H7 (cell line): Measurements from ENCODE around the gene GPR68. TPM values are rescaled to one million over a fixed set of nuclear protein-coding genes. Genes with fewer than 3 reads are reported as not detected.

ENCODE experiments used
- DNase-seq: peaks from one replicate; pipeline ENCODE4 v3.0.0; 2012
- H3K27me3 ChIP-seq: 2 replicates; pipeline ENCODE4 v1.6.0; 2011; ENCODE audit warnings: mild to moderate bottlenecking, low read length; ENCODE audit not compliant: control insufficient read depth, insufficient read depth
- H3K36me3 ChIP-seq: replicated peaks from 2 replicates; pipeline ENCODE4 v1.5.1; 2011; ENCODE audit warnings: low read length; ENCODE audit not compliant: control insufficient read depth, insufficient read depth
- H3K4me3 ChIP-seq: 2 replicates; pipeline ENCODE4 v1.5.1; 2011; ENCODE audit warnings: low read depth, mild to moderate bottlenecking, control low read depth, low read length, moderate library complexity; ENCODE audit not compliant: insufficient read depth
- total RNA-seq: library from RNA; depleted of rRNA; stranded (reverse); fragments of >200 nt; shearing (Covaris generic); gene quantifications from 2 replicates; pipeline ENCODE4 v1.2.3, GENCODE V29; 2014

GPR68 gene
- total RNA-seq, 1 experiment from 2014 or later = 1.1 TPM

DNA sequence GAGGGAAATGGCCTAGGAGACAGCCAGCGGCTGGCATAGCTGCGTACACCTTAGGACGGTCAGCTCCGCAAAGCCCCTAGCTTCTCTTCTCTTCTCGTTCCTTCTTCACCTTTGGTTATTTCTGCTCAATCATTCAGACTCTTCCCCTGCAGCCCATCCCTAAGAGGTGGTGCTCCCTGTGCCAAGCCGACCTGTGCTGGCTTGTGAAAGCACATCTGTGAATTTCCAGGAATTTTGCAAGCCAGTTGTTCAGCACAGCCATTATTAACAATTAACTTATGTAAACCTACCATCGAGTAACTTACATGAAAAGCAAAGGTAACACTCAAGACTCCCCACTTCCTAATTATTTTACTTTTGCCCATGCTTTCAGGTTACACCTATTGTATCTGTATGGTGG is 20.9 kb upstream of the GPR68 start:
- H3K36me3 ChIP-seq = no peaks in the 10 kb centered on the region
- peaks cover 21% of the 10 kb centered on the region for H3K27me3 ChIP-seq
- H3K4me3 ChIP-seq = no peak overlapping the region
- no peak for DNase-seq

DNA sequence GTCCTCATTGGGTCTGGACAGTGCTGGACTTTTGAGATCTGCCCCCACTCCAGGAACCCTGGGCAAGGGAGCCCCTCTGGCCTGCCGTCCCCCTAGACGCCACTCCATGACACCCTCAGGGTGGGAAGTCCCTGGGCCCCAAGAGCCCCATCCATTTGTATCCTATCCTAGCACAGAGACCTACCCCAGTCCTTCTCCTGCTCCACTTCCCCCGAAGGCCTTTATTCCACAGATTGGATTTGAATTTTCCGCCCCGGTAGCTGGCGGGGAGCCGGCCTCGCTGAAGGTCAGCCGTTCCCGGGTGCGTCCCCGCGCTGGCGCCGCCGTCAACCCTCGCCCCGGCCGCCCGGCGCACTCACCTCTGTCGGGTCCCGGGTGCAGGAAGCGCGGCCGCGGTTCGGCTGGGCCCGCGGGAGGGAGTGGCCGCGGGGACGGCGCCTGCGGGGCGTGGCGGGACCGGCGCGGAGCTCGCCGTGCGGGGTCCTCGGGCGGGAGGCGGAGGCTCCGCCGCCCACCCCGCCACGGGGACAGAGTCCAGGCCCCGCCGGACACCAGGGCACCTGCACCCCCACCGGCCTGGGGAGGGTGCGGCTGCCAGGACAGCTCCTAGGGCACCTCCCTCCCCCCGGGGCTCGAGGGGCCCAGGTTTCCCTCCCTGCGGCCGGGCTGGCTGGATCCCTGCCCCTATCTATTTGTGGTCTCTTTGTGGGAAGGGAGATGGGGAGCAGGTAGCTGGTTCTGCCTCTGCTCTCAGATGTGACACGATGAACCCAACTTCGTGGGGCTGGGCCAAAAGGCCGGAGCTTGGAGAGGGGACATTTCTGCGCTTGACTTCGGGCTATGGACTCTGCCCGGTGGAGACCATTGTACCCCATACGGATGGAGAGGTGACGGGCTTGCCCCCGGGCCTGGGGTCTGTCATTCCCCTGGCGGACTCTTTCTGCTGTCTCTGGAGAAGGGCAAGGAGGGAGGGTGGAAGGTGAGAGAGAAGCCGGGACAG is 19.9 kb upstream of the GPR68 start:
- peaks cover 21% of the 10 kb centered on the region for H3K27me3 ChIP-seq
- DNase-seq = peak; percentile 83
- H3K4me3 ChIP-seq = peak overlapping the region; percentile 38
- no peaks in the 10 kb centered on the region for H3K36me3 ChIP-seq

DNA sequence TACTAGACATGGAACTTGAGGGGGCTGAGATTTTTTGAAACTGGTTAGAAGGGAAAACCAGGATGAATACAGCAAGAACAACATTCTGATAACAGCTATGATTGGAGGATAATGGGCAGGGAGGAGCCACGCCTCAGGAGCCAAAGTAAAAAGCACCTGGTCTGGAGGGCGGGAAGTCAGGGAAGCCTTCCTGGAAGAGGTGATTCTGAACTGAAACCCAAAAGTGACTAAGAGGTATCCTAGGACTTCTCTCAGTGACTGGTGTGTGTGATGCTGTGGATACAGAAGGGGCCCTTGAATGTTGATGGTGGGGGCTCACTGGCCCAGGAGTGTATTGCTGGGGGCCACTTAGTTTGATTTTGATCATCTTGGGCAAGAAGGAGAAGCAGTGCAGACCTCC is 18.8 kb upstream of the GPR68 start:
- no peak overlapping the region for H3K4me3 ChIP-seq
- H3K27me3 ChIP-seq = peaks cover 21% of the 10 kb centered on the region
- H3K36me3 ChIP-seq = no peaks in the 10 kb centered on the region
- peak; percentile 23 for DNase-seq

DNA sequence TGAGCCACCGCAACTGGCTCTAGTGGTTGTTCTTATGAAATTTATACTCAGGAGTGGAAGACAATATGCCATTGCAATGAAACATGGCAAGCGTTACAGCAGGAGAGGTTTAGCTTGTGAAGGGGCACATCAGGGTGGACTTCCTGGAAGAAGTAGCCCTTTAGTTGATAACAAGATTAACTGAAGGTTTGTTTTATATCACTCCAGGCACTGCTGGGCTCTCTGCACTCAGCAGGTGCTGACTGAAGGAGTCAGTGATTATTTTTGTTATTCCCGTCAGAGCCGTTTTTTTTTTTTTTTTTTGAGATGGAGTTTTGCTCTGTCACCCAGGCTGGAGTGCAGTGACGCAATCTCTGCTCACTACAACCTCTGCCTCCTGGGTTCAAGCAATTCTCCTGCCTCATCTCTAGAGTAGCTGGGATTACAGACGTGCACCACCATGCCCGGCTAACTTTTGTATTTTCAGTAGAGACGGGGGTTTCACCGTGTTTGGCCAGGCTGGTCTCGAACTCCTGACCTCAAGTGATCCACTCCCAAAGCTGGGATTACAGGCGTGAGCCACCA is 17.6 kb upstream of the GPR68 start:
- DNase-seq = no peak
- peaks cover 21% of the 10 kb centered on the region for H3K27me3 ChIP-seq
- H3K4me3 ChIP-seq = no peak overlapping the region
- H3K36me3 ChIP-seq = no peaks in the 10 kb centered on the region

DNA sequence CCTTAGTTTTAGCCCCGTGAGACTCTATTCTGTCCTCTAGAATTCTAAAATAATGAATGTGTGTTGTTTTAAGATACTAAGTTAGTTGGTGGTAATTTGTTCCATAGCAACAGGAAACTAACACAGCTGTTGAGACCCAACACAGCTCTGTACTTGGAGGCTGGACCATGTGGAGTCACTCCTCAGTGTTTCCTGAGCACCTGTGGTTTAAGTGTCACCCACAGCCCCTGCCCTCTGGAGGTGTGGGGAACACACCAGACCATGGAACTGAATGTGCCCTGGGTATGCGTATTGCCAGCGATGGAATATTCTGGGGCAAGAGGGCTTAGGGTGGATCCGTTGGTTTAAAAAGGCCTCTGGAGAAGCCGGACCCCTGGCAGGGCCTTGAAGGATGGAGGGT is 16.6 kb upstream of the GPR68 start:
- no peak overlapping the region for H3K4me3 ChIP-seq
- DNase-seq = no peak
- peaks cover 21% of the 10 kb centered on the region for H3K27me3 ChIP-seq
- H3K36me3 ChIP-seq = no peaks in the 10 kb centered on the region

DNA sequence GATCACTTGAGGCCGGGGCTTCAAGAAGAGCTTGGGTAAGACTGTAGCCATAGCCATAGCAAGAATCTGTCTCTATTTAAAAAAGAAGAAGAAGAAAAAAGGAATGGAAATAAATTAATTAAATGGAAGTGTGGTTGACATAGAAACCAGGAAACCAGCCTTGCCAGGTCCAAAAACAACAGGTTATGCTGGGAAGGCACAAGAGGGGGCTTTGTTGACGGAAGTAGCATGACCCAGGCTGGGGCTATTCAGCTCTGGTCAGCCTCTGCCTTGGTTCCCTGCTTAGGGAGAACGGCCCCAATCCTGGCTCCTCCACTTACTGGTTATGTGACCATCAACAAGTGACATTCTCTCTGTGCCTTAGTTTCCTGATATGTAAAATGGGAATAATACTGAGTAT is 14.4 kb upstream of the GPR68 start:
- Histone ChIP-seq H3K36me3 (no peaks in the 10 kb centered on the region), H3K4me3 (no peak overlapping the region), H3K27me3 (peaks cover 14% of the 10 kb centered on the region)
- no peak for DNase-seq

DNA sequence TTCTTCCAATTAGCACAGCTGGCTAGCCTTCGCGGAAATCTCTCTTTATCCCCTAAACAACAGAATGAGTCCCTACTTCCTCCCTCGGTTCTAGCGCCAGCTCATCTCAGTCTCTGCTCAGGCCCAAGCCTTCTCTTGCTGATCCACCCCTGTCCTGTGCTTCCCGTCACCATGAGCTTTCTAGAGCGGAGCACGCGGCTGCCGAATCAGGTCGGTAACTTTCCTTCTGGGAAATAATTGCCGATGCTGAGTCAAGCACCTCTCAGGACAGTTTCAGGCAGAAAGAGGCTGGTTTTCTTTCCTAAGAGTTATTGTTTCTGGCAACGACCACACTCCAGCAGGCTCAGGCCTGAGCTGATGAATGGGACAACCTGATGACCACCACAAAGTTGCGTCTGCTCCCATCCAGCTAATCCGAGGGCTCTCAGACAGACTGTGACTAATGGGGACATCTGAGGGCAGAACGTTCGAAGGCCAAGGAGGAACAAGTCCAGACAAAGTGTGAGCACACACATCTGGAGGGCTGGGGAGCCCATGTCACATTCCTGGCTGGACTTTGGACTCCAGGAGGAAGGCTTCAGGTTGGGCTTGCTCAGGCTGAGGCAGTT is 13.6 kb upstream of the GPR68 start:
- peaks cover 13% of the 10 kb centered on the region for H3K27me3 ChIP-seq
- DNase-seq = no peak
- H3K4me3 ChIP-seq = no peak overlapping the region
- no peaks in the 10 kb centered on the region for H3K36me3 ChIP-seq

DNA sequence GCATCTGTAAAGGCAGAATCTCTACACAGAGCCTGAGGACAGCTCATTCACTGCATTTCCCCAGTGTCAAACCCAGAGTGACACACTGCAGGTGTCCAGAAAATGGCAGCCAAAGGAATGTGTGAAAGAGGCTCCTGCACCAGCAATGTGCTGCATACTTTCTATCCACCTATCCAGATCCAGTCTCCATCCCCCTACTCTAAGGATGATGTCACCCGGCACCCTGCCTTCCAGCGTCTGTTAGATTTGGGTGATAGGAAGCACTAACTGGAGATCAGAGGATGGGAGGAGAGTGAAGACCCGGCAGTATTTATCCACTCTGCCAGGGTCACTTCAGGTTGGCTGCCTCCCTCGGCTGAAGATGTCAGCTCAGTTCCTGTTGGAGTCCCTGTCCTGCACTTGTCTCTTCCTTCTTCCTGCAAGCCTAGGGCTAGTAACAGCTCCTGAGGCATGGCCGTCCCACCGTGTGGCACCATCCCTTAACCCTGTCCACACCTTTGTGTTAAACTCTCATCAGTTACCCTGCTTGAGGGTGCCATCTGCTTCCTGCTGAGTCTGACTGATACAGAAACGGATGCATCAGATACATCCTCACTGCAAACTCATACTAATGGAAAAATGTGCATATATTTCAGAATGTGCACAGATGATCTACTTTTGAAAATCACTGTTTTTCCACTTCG is 13.0 kb upstream of the GPR68 start:
- no peak overlapping the region for H3K4me3 ChIP-seq
- H3K27me3 ChIP-seq = peaks cover 20% of the 10 kb centered on the region
- DNase-seq = no peak
- H3K36me3 ChIP-seq = no peaks in the 10 kb centered on the region

DNA sequence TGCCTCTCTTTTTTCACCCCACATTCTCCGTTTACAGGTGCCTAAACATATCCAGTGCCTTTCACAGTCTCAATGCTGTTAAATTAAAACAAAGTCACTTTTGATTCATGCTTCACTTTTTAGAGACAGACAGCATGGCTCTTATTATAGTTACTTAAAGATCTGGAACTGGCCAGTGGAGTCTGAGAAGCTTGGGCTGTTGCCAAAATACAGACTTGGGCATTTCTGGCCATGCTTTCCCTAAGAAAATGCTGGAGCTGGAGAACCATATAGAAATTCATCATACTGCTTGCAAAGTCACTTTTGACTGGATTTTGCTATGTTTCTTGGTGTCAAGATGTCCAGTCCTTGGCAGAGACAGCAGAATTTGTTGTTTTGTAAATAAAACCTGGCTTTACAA is 12.2 kb upstream of the GPR68 start:
- peaks cover 22% of the 10 kb centered on the region for H3K27me3 ChIP-seq
- no peak for DNase-seq
- no peak overlapping the region for H3K4me3 ChIP-seq
- no peaks in the 10 kb centered on the region for H3K36me3 ChIP-seq

DNA sequence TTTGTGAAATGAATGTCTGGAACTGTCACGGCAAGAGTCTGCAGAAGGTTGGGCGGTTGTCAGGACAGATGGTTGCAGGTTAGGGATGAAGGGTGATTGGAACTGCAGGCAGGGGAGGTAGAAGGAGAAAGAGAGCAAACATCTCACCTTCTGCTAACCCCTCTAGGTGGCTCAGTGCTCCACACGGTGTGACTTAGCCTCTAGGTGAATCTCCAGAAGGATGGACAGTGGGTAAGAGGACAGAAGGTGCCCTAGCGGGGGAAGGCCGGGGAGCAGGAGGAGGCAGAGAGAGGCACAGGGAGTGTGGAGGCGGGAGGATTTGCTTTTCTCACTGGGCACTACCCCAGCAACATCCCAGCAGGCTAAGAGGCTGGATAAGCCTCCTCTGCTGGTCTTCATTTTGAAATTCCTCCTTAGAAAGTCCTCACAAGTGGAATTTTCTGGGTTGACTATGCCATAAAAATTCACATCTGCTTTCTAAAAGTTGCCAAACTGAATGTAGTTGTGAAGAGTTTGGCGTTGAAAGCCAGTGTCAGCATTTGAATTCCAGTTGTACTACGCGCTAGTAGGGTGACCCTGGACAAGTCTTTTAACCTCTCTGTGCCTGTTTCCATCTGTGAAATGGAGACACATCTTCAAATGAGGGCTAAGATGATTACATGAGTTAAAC is 10.7 kb upstream of the GPR68 start:
- peaks cover 22% of the 10 kb centered on the region for H3K27me3 ChIP-seq
- H3K4me3 ChIP-seq = no peak overlapping the region
- no peaks in the 10 kb centered on the region for H3K36me3 ChIP-seq
- no peak for DNase-seq

DNA sequence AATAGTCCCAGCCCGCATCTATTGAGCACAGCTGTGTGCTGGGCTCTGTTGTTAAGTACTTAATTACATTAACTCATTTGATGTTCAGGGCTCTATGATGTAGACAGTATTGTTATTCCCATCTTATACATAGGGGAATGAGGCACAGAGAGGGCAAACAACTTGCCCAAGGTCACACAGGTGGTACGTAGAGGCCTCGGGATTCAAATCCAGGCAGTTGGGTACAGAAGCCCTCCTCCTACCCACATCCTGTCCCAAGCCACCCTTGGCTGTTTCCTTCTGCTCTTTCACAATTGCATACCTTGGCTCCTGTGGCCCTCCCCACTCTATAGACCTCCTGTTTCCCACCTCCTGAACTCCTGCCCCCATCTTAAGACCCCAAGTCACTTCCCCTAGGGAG is 10.0 kb upstream of the GPR68 start:
- no peak for DNase-seq
- no peak overlapping the region for H3K4me3 ChIP-seq
- H3K36me3 ChIP-seq = no peaks in the 10 kb centered on the region
- peaks cover 22% of the 10 kb centered on the region for H3K27me3 ChIP-seq

DNA sequence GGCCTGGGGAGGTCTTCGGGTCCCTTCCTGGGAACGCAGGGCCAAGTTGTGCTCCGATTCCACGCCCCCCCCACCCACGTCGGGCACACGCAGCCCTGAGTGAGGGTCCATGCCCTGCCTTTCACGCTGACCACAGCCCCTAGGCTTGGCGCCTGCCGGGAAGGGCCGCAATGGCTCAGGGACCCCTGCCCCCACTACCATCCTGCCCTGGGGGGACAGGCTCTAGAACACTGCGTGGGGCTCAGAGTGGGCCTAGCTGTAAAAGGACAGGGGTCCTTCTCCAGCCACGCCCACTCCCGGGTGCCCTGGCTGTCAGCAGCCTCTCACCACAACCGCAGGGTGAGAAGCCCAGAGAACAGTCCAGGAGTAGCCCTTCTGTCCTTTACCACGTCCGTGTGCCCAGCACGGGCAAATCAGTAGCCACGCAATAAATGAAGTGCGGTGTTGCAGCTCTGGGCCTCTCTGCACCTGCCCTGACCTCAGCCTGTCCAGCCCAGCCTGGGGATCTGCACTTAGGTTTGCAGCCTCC is 9.4 kb upstream of the GPR68 start:
- peak overlapping the region; percentile 63 for H3K4me3 ChIP-seq
- H3K36me3 ChIP-seq = no peaks in the 10 kb centered on the region
- peaks cover 22% of the 10 kb centered on the region for H3K27me3 ChIP-seq
- DNase-seq = no peak

DNA sequence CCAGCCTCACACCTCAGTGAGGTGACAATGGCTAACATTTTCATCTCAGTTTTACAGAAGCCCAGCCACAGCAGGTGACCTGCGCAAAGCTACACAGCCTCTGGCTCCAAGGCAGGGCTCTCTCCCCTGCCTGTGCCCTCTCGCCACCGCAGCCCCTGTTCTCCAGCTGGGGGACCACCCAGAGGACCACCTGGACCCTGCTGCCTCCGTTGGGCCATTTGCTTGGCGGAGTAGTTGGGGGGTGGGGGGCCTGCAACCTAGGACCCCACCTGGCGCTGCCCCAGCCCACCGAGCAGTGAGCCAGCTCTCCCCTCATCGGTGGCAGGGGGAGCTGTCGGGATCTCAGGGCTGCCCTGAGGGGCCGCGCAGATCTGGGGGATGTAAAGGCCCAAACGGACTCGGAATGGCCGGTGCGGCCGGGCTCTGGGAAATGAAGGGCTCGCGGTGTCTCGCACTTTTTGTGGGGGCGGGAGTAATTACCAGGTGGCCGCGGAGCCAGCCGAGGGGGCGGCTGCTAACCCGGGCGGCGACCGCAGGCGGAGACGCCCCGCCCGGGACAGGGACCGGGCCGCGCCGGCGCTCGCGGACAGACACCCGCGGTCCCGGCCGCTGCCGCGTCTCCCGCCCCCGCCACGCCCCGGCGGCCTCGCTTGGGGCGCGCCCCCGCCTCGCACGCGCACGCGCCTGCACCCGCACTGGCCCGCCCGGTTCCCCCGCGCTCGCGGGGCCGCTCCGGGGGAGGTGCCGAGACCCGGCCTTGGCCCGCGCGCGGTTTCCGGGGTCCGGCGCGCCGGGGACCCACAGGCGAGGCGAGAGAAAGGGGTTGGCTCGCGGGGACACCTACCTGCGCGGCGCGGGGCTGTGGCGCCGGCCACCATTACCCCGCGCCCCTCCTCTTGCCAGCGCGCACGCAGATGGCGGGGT is 8.6 kb upstream of the GPR68 start:
- H3K4me3 ChIP-seq = peak overlapping the region; percentile 63
- H3K27me3 ChIP-seq = peaks cover 22% of the 10 kb centered on the region
- H3K36me3 ChIP-seq = no peaks in the 10 kb centered on the region
- peak; percentile 93 for DNase-seq
